ENCODE data around the gene ATP2B1.

ATP2B1 gene

DNA sequence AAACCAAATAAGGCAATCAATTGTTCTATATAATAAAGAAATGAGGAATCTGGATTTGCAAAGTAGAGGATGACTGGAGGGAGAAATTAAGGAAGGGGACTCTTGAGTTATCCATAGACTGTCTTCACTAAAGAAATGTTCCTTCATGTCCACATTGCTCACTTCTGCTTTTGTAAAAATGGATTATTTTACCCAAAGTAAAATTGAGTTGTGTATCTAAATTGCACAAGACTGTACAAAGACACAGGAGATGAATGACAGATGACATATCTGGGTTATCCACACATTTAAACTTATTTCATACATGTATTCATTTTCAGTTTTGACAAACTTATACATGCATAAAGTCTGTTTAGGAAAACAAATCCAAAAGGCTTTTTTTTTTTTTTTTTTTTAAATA lies 11.3 kb downstream of the ATP2B1 start:
- no peak overlapping the region for H3K4me3 ChIP-seq
- H3K27ac ChIP-seq: no peak overlapping the region

DNA sequence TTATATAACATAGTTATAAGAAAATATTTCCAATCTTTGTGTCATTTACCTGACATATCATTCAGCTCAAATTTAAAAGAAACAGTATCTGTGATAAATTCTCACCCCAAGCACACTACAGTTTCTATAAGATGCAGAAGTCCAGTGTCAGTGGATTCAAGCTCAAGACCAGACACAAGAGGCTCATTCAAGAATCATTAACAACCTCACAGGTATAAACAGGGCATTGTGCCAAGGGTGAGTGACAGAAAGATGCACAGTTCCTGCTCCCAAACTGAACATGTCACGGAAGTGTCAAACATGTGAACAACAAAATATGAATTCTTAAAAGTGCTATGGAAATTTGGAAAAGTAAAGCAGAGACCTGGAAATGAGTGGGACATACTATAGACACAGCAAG lies 12.8 kb downstream of the ATP2B1 start:
- Histone ChIP-seq H3K27ac (no peak overlapping the region), H3K4me3 (no peak overlapping the region)

DNA sequence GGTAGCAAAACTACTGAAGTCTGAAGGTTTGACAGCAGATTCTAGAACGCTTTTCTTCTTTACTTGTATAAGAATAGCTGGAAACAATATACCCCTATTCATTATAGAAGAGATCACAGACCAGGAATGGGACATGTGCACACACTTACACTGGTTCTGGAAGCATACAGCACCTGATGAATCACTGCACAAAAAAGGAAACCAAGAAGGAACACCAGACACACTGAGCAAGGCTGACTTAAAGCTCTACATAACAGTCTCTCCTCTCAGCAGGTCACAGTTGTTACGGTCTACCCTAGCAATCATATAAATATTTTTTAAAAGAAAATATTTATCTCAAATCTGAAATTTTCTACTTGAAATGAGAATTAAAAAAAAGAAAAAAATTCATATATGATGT lies 13.5 kb downstream of the ATP2B1 start:
- H3K27ac ChIP-seq: no peak overlapping the region
- H3K4me3 ChIP-seq: no peak overlapping the region

DNA sequence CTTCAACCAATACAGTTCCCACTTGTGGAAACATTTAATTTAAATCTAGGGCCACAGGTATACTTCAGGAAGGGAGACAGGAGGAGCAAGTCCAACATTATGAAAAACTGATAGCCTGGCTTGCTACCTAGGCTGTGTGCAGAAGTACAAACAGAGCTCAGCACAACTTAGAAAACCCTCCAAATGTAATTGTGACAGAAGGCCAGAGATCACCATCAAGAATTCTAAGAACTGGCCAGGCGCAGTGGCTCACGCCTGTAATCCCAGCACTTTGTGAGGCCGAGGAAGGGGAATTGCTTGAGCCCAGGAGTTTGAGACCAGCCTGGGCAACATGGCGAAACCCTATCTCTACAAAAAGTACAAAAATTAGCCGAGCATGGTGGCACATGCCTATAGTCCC lies 14.1 kb downstream of the ATP2B1 start:
- H3K27ac ChIP-seq: no peak overlapping the region
- no peak overlapping the region for H3K4me3 ChIP-seq

DNA sequence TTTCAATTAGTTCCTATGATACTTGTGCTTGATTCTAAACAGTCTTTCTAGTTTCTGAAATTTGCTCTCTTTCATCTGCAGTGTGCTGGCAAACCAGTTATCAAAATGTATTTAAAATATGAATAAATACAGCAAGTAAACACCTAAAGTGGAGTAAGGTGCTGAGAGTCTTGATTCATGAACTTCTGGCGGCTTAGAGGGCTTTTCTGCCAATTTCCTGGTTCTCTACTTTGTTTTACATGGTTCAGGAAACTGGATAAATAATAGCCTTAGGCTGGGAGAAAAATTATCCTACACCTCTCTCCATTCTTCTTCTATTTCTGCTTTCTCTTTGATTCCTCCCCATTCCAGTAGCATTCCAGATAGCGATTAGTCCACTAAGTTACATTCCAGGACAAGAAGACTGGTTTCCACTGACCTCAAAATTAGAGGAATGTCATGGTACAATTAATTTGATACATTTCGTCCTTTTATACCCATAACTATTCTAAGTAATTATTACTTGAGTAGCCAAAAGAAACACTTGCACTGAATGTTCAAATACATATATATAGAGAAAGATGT lies 14.9 kb downstream of the ATP2B1 start:
- H3K27ac ChIP-seq: no peak overlapping the region
- no peak overlapping the region for H3K4me3 ChIP-seq

DNA sequence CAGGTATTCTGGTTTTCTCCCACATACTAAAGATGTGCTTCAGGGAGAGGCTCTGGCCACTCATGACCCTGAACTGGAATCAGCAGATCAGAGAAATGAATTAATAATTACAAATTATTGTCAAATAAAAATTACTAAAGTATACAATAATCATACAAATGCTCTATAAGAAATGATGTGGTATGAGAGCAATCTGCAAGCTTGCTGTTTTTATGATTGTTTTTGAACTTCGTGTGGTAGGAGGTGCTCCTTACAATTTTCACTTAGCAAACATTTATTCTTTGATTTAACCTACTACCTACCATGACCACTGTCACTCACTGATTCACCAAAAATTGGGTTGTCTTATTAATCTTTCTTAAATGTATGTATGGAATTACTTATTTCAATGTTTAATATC lies 16.2 kb downstream of the ATP2B1 start:
- Histone ChIP-seq H3K27ac (no peak overlapping the region), H3K4me3 (no peak overlapping the region)

DNA sequence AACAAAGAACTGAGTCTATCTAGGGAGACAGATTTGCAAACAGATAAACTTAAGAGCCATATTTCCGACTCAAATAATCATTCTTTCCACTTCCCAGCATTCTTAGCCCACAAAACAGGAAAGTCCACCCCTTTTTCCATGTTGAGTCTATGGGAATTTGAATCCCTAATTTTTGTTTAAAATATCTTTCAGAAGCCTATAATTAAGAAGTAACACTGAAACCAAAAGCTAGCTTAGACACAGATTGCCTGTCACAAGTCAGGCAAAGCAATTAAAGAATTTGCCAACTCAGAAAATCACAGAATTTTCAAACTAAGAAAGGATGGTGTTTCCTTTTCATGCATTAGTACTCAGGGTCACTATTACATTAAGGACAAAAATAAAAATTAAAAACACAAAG lies 17.0 kb downstream of the ATP2B1 start:
- Histone ChIP-seq H3K27ac (no peak overlapping the region), H3K4me3 (no peak overlapping the region)

DNA sequence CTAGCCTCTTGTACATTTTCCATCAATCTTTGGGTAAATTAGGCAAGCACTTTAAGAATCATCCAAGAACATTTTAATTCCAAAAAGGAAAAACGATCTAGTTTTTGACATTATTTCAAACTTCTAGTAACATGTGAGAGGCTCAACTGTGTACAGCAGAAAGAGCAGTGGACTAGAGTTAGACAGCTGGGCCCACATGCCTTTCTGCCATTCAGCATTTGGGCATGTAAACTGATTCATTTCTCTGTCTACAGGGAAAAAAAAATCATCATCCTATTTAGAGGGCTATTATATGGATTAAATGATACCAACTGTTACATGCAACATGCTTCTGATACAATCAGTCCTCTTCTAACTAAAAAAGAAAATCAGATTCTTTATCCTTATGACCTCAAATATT lies 17.7 kb downstream of the ATP2B1 start:
- no peak overlapping the region for H3K4me3 ChIP-seq
- no peak overlapping the region for H3K27ac ChIP-seq

DNA sequence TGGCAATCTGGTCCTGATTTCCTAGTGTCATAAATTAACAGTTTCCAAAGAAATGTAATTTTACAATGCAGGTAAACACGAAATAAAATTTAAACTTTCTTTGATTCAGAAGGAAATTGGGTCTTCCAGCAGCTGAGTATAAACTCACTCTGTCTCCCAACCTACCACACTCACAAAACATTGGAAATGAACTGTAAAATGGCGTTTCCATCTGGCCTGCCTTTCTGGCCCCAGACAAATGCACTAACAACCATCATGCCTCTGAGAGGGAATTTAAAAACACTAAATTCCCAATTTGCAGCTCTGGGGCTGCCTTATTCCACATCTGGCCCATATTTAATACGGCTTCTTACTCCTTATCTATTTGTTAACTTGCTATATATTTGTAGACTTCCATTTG lies 19.3 kb downstream of the ATP2B1 start:
- Histone ChIP-seq H3K4me3 (no peak overlapping the region), H3K27ac (no peak overlapping the region)

DNA sequence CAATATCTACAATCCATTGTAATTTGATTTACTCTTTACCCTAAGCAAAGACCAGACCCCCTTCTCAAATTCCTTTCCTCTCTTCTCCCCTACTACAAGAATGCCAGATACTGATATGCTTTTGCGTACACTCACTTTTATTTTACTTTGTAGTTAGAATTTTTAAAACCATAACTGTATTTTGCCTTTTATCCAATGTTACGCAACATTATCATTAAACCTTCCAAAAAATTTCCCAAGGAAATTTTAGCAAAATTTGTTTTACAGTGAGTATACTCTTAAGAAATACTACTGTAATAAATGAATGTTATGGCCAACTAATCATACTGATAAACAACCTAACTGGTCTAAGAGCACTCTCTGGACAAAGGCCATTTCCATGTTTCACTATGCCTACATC lies 22.3 kb downstream of the ATP2B1 start:
- Histone ChIP-seq H3K4me3 (no peak overlapping the region), H3K27ac (no peak overlapping the region)

DNA sequence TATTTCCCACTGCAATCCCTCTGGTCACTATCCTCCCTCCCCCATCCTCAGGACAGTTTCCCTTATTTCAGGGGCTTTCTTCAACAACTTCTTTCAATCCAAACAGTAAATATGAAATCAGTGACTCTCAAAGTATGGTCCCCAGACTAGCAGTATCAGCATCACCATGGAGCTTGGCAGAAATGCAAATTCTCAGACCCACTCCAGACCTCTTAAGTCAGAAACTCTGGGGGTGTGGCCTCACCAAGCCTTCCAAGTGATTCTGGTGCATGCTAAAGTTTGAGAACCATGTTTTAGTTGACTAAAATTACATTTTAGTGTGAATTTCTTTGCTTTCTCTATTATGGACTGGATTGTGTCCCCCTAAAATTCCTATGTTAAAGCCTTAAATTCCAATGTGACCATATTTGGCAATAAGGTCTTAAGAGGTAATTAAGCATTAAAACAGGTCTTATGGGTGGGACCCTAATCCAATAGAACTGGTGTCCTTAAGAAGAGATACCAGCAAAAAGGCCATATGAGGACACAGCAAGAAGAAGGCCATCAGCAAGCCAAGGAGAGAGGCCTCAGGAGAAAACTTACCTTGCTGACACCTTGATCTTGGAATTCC lies 23.2 kb downstream of the ATP2B1 start:
- no peak overlapping the region for H3K4me3 ChIP-seq
- no peak overlapping the region for H3K27ac ChIP-seq

DNA sequence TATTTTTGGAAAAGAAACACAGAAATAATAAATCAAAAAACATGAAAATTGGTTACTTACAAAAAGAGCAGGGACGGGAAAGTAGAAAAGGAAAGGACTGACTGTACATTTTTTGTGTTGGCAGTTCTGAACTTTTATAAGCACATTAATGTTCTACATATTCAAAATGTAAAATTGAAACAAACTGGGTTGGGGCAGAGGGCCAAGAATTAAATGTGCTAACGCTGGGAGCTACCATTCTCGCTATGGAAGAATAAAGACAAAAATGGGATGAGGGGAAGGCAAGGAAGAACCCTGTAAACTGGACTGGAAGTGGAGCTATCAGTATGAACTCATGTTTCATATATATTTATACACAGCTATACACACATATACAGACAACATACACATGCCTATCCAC lies 24.5 kb downstream of the ATP2B1 start:
- Histone ChIP-seq H3K27ac (no peak overlapping the region), H3K4me3 (no peak overlapping the region)

DNA sequence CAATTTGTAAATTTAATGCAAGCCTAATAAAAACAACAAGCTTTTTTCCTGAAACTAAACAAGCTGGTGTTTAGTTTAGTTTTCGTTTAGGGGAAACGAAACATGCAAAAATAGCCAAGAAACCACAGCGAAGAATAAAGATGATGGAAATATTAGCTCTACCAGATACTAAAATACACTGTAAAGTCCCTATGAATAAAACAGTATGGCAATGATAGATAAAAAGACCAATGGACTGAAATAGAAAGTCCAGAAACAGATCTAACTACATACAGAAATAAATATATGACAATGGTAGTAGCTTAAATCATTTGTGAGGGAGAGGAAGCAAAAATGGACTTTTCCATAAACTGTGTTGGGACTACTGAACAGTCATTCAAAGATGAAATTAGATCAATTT lies 26.4 kb downstream of the ATP2B1 start:
- no peak overlapping the region for H3K4me3 ChIP-seq
- H3K27ac ChIP-seq: no peak overlapping the region

DNA sequence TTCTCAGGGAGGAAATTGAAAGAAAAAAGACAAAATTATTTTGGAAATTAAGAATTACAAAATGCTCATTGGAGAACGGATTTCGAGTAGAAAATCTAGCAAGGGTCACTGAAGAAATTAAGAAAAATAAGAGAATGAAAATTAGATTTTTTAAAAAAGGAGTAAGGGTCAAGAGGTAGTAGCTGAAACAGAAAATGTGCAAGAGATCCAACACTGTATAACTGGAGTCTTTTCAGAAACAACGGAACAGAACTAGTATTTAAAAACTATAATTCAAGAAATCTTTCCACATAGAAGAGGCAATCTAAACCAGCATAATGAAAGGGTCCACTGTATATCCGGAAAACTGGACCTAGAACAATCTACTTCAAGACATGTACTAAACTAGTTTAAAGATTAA lies 28.2 kb downstream of the ATP2B1 start:
- H3K27ac ChIP-seq: no peak overlapping the region
- H3K4me3 ChIP-seq: no peak overlapping the region

DNA sequence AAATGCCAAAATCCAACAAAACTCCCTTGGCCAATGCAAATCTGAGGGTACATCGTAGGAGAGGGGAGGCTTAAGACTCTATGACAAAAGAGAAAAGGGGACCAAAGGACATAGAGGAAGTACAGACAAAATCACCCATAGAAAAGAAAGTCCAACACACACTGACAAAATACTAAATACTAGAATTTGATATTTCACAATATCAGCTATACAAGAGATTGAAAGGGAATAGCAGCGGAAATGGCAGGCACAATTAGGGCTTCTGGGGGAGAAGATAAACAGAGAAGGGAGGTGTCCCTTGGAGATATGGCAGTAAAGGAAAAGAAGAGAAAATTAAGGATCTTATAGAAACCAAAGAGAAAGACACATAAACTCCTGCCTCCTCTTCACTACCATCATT lies 29.0 kb downstream of the ATP2B1 start:
- Histone ChIP-seq H3K27ac (no peak overlapping the region), H3K4me3 (no peak overlapping the region)

DNA sequence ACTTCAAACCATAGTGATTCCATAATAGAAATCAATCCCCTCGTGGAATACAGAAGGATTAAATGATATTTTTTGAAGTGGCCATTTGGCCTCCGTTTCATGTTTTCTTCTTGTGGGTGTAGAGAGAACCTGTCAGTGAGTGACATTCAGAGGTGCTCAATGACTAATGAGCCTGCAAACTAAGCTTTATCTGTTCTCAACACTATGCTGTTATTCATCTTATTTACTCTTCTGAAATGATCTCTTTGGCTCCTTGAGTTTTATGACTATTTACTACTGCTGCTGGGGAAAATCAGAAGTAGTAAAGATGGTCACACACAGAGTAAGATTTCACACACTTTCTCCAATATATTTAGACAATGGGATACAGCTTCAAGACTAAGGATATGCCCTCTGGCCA lies 30.4 kb downstream of the ATP2B1 start:
- no peak overlapping the region for H3K4me3 ChIP-seq
- H3K27ac ChIP-seq: no peak overlapping the region

DNA sequence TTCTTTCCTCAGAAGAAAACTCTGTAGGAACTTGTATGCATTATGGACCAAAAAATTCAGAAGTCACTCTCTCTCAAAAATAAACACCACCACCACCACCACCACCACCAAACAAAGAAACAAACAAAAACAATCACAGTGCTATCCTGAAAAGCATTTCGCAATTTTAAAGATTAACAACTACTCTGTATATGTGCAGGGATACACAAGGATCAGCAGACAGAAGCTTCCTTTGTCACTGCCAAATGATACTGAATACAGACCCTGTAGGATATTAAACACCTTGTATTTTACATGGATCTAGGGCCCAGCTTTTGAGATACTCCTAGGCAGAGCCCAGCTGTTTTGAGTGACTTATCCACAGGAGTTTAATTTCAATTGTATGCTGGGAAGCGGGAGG lies 31.7 kb downstream of the ATP2B1 start:
- Histone ChIP-seq H3K4me3 (no peak overlapping the region), H3K27ac (no peak overlapping the region)

DNA sequence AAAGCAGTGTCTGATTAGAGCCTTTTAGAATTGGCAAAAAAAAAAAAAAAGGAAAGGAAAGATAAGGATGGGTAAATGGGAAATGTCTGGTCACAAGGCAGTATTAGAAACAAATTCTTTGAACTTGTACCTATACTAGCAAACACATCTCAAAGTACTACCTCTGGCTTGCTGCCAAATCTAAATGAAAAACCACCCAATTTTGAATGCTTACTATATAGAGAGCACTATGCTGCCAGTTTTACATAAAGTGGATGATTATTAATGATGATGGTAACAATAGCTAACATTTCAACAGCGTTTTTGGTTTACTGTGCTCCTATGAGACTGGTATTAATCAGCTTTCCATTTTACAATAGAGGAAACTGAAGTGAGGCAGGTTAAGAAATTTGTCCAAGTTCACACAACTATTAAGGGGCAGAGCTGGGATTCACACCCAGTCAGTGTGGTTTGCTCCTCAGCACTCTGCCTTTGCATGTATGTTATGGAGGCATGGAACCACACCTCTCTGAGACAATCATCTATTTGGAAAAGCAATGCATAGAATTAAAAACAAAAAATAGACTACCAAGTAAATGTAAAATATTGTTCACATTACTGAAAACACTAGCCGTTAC lies 34.2 kb downstream of the ATP2B1 start:
- H3K4me3 ChIP-seq: no peak overlapping the region
- H3K27ac ChIP-seq: no peak overlapping the region

DNA sequence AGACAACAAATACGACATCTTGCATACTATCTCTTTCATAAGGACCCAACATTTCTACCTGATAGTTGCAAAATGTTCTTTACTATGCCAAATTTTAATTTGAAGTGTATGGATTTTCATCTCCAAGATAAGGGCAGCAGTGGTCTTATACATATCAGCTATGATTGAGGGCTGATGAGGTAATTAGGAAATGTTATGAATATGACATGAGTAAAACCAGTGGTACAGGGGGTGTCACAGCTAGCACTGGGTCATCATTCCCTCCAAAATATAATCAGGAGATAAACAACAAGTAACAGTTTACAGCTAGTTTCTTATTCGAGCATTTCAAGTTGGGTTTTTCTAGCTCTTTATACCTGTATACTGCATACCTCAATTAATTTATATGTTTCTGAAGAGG lies 35.0 kb downstream of the ATP2B1 start:
- Histone ChIP-seq H3K27ac (no peak overlapping the region), H3K4me3 (no peak overlapping the region)

DNA sequence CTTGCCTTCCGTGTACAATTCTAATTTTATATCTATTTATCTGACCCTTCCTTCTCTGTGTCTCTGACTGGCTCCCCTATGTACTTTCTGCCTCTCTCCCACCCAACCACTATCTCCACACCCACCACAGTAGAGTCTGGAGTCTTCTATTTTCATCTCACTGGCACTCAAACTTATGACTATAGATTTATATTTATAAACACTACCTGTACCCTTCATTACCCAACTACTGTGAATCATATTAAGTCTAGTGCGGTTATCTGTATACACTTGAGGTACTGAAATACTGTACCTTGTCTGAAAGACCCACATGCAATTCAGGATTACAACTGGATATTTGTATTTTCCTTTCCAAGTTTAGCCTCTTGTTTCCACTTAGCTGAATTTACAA lies 36.1 kb downstream of the ATP2B1 start:
- no peak overlapping the region for H3K4me3 ChIP-seq
- H3K27ac ChIP-seq: no peak overlapping the region

DNA sequence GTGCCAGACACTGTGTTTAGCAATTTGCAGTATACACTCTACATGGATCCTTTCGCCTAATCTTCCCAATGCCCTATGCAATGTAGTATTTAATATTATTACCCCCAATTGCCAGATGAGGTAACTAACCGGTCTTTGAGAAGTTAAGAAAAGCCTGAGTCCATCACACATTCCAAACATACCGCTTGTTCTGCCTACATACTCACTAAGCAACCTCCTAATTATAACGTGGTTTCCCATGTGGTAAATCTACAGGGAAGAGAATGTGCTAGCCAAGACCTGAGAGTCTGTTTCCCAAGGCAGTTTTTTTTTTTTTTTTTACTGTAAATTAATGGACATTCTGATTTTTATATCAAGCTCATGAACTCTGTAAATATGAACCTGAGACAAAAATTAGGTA lies 37.2 kb downstream of the ATP2B1 start:
- H3K4me3 ChIP-seq: no peak overlapping the region
- no peak overlapping the region for H3K27ac ChIP-seq

DNA sequence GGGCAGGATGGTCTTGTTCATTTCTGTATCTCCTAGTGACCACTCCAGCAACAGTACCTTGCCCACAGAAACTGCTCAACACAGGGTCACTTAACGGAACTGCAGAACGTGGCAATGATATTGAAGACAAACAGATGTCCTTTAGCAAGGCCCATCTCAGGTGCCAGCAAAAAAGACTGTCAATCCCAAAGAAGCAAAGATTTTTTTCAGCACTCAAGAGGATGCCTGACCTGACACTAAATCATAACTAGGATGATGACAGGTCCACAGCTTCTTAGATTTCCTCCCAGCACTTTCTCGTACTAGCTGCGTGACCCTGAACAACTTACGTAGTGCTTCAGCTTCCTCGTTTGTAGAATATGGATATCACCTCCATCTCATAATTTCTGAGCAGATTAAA lies 39.4 kb downstream of the ATP2B1 start:
- no peak overlapping the region for H3K27ac ChIP-seq
- no peak overlapping the region for H3K4me3 ChIP-seq

Measured in skin epidermis (tissue), 12 donors.